Measurements from ENCODE around the gene TBPL1. TPM values are rescaled to one million over a fixed set of nuclear protein-coding genes. Genes with fewer than 3 reads are reported as not detected.

TBPL1 gene
- total RNA-seq, 1 donor from 2014 or later = 50.2 TPM

GRCh38 chr6:134014588-134015137 is 61.6 kb downstream of the TBPL1 start:
- Mint-ChIP-seq H3K4me3 (no peak overlapping the region), H3K27me3 (ENCODE audit: low read depth) (no peaks in the 10 kb centered on the region), H3K9me3 (no peaks in the 10 kb centered on the region), H3K4me1 (no peaks in the 10 kb centered on the region), H3K36me3 (ENCODE audit: low read depth) (no peaks in the 10 kb centered on the region), H3K27ac (ENCODE audit: unreplicated experiment) (no peak overlapping the region)
- TF ChIP-seq, protein P1, sequence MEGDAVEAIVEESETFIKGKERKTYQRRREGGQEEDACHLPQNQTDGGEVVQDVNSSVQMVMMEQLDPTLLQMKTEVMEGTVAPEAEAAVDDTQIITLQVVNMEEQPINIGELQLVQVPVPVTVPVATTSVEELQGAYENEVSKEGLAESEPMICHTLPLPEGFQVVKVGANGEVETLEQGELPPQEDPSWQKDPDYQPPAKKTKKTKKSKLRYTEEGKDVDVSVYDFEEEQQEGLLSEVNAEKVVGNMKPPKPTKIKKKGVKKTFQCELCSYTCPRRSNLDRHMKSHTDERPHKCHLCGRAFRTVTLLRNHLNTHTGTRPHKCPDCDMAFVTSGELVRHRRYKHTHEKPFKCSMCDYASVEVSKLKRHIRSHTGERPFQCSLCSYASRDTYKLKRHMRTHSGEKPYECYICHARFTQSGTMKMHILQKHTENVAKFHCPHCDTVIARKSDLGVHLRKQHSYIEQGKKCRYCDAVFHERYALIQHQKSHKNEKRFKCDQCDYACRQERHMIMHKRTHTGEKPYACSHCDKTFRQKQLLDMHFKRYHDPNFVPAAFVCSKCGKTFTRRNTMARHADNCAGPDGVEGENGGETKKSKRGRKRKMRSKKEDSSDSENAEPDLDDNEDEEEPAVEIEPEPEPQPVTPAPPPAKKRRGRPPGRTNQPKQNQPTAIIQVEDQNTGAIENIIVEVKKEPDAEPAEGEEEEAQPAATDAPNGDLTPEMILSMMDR (conservative IDR thresholded peaks at IDR 0.05) = no peak
- no peak for DNase-seq (ENCODE audit: low read depth, low spot score)

GRCh38 chr6:134015719-134016557 is 62.9 kb downstream of the TBPL1 start:
- no peak overlapping the region for H3K4me3 Mint-ChIP-seq
- H3K27me3 Mint-ChIP-seq (ENCODE audit: low read depth) = no peaks in the 10 kb centered on the region

GRCh38 chr6:134016558-134016814 is 63.5 kb downstream of the TBPL1 start:
- no peak for DNase-seq (ENCODE audit: low read depth, low spot score)
- H3K36me3 Mint-ChIP-seq (ENCODE audit: low read depth) = no peaks in the 10 kb centered on the region
- no peak overlapping the region for H3K4me3 Mint-ChIP-seq
- H3K27ac Mint-ChIP-seq (ENCODE audit: unreplicated experiment) = no peak overlapping the region
- H3K4me1 Mint-ChIP-seq = no peaks in the 10 kb centered on the region
- H3K27me3 Mint-ChIP-seq (ENCODE audit: low read depth) = no peaks in the 10 kb centered on the region
- H3K9me3 Mint-ChIP-seq = no peaks in the 10 kb centered on the region
- TF ChIP-seq, protein P1 (conservative IDR thresholded peaks at IDR 0.05) = no peak

More at GRCh38 chr6:134015719-134016557, 62.9 kb downstream of the TBPL1 start:
- no peaks in the 10 kb centered on the region for H3K9me3 Mint-ChIP-seq
- H3K36me3 Mint-ChIP-seq (ENCODE audit: low read depth) = no peaks in the 10 kb centered on the region
- H3K4me1 Mint-ChIP-seq = no peaks in the 10 kb centered on the region
- TF ChIP-seq, protein P1 (conservative IDR thresholded peaks at IDR 0.05) = no peak
- H3K27ac Mint-ChIP-seq (ENCODE audit: unreplicated experiment) = no peak overlapping the region
- DNase-seq (ENCODE audit: low read depth, low spot score) = no peak

- Mint-ChIP-seq H3K27me3 (ENCODE audit: low read depth) (no peaks in the 10 kb centered on the region), H3K4me3 (no peak overlapping the region), H3K27ac (ENCODE audit: unreplicated experiment) (no peak overlapping the region), H3K36me3 (ENCODE audit: low read depth) (no peaks in the 10 kb centered on the region), H3K9me3 (no peaks in the 10 kb centered on the region), H3K4me1 (no peaks in the 10 kb centered on the region)
- TF ChIP-seq, protein P1 (conservative IDR thresholded peaks at IDR 0.05) = no peak
- DNase-seq (ENCODE audit: low read depth, low spot score) = no peak
Measured at GRCh38 chr6:134020071-134020470, 67.0 kb downstream of the TBPL1 start.

DNA sequence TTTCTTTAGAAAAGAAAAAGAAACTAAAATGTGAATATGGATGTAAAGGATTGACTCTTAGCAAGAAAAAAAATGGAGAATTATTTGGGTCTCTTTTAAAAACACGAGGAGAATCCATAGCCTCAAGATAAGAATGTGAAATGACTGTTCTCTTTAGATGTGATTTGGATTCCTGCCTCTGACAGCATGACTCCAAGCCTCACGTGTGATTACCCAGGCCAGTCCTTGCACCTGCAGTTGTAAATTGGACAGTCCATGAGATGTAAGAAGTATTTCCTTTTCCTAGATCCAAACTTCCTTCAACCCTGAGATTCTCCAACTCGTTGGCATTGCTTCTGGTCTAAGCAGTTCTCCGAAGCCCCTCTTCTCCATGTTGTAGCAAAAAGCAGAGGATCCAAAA is 67.5 kb downstream of the TBPL1 start:
- Mint-ChIP-seq H3K27me3 (ENCODE audit: low read depth) (no peaks in the 10 kb centered on the region), H3K36me3 (ENCODE audit: low read depth) (no peaks in the 10 kb centered on the region), H3K27ac (ENCODE audit: unreplicated experiment) (no peak overlapping the region), H3K9me3 (no peaks in the 10 kb centered on the region), H3K4me3 (no peak overlapping the region), H3K4me1 (no peaks in the 10 kb centered on the region)
- no peak for DNase-seq (ENCODE audit: low read depth, low spot score)
- TF ChIP-seq, protein P1 (conservative IDR thresholded peaks at IDR 0.05) = no peak

Measured in neural crest cell (in vitro differentiated cells).